A673 (cell line): ENCODE data around the gene PRKACB. TPM values are rescaled to one million over a fixed set of nuclear protein-coding genes. Genes with fewer than 3 reads are reported as not detected.

Experiments used
- BruUV-seq: library from RNA; stranded (reverse); fragments of 400-500 nt; replicated peaks from 2 replicates; lab custom pipeline; 2021; lab: Mats Ljungman, UMichigan
- CTCF ChIA-PET: fragments of 300-600 bp; sonication (Branson Sonifier 250); formaldehyde crosslinking; loops from one replicate; lab custom pipeline; 2022; ENCODE audit warnings: antibody characterized with exemption; lab: Charles Lee
- POLR2A ChIA-PET: fragments of 300-600 bp; sonication (Branson Sonifier 250); formaldehyde crosslinking; loops from one replicate; lab custom pipeline; 2022; ENCODE audit warnings: antibody characterized with exemption; ENCODE audit not compliant: low non-redundant PET; lab: Charles Lee
- DNase-seq: peaks from one replicate; pipeline ENCODE4 v3.0.0-alpha.2; 2015; ENCODE audit warnings: low spot score
- H3K27ac ChIP-seq: fragments of 200-600 bp; sonication (generic); 2 replicates; pipeline ENCODE4 v1.5.1; 2016; ENCODE audit warnings: mixed run types, low read depth, mild to moderate bottlenecking, mixed read lengths, antibody characterized with exemption, low read length; ENCODE audit not compliant: poor library complexity, severe bottlenecking
- H3K27me3 ChIP-seq: fragments of 200-600 bp; sonication (generic); replicated peaks from 2 replicates; pipeline ENCODE4 v1.6.1; 2017; ENCODE audit warnings: mixed run types, low read depth, mild to moderate bottlenecking, mixed read lengths, antibody characterized with exemption, low read length; ENCODE audit not compliant: insufficient read depth, poor library complexity
- H3K36me3 ChIP-seq: fragments of 200-600 bp; sonication (generic); 2 replicates; pipeline ENCODE4 v1.6.1; 2016; ENCODE audit warnings: mixed run types, mild to moderate bottlenecking, mixed read lengths, antibody characterized with exemption, low read length; ENCODE audit not compliant: insufficient read depth, poor library complexity, severe bottlenecking
- H3K4me1 ChIP-seq: fragments of 200-600 bp; sonication (generic); 2 replicates; pipeline ENCODE4 v1.6.1; 2017; ENCODE audit warnings: mixed run types, mild to moderate bottlenecking, mixed read lengths, antibody characterized with exemption, low read length; ENCODE audit not compliant: insufficient read depth, poor library complexity, severe bottlenecking
- H3K4me3 ChIP-seq: fragments of 200-600 bp; sonication (generic); 2 replicates; pipeline ENCODE4 v1.5.1; 2016; ENCODE audit warnings: low read depth, mixed run types, mild to moderate bottlenecking, mixed read lengths, low read length; ENCODE audit not compliant: poor library complexity, severe bottlenecking
- H3K9me3 ChIP-seq: fragments of 200-600 bp; sonication (generic); 2 replicates; pipeline ENCODE4 v1.6.1; 2016; ENCODE audit warnings: mixed run types, low read depth, mild to moderate bottlenecking, mixed read lengths, antibody characterized with exemption, low read length; ENCODE audit not compliant: poor library complexity, severe bottlenecking
- EZH2 ChIP-seq: fragments of 200-600 bp; sonication (generic); IDR thresholded peaks from 2 replicates; pipeline ENCODE4 v1.6.1; 2017; ENCODE audit warnings: borderline replicate concordance, low read depth, mild to moderate bottlenecking, mixed read lengths, antibody characterized with exemption, low read length; ENCODE audit not compliant: poor library complexity, severe bottlenecking
- intact Hi-C: fragments of 100-400 bp; cut with micrococcal nuclease; formaldehyde crosslinking; loops from one replicate; pipeline ENCODE4 v1.10.0; 2022; ENCODE audit not compliant: unreplicated experiment
- total RNA-seq: library from RNA; stranded (reverse); gene quantifications from 2 replicates; pipeline ENCODE4 v1.2.3, GENCODE V29; 2021
- TF ChIP-seq, protein P1 (sequence below): fragments of 300-800, 200-600 bp; sonication (generic); conservative IDR thresholded peaks from 2 replicates; pipeline ENCODE4 v1.5.1; 2017; ENCODE audit warnings: low read depth, mild to moderate bottlenecking, antibody characterized with exemption, low read length, moderate library complexity, mixed read lengths

The PRKACB gene
- total RNA-seq, 1 experiment from 2014 or later: 39.6 TPM

DNA sequence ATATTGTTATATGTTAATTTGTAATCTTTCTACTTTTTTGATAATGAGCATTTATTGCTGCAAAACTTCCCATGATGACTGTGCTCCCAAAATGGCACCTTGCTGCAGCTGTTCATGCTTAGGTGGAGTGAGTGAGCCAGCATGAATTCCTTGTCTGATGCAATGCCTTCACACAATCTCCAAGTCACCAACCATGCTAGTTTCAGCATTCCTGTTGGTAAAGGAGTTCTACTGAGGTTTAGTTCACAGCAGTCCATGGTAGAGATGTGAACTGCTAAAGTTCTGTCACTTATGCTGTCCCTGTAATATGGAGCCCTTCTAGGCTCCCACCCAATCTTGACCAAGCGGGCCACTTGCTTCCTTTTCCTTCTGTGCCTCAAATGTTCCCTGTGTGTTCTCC is 26.2 kb upstream of the PRKACB start:
- CTCF ChIA-PET: no interaction called here
- BruUV-seq: no TSS peak
- DNase-seq: peak; percentile 9
- Histone ChIP-seq H3K36me3 (no peaks in the 10 kb centered on the region), H3K27ac (no peak overlapping the region), H3K4me3 (no peak overlapping the region), H3K27me3 (no peaks in the 10 kb centered on the region), H3K9me3 (no peaks in the 10 kb centered on the region), H3K4me1 (no peaks in the 10 kb centered on the region)
- POLR2A ChIA-PET: no interaction called here
- intact Hi-C loops: no loop called here
- TF ChIP-seq, protein P1, sequence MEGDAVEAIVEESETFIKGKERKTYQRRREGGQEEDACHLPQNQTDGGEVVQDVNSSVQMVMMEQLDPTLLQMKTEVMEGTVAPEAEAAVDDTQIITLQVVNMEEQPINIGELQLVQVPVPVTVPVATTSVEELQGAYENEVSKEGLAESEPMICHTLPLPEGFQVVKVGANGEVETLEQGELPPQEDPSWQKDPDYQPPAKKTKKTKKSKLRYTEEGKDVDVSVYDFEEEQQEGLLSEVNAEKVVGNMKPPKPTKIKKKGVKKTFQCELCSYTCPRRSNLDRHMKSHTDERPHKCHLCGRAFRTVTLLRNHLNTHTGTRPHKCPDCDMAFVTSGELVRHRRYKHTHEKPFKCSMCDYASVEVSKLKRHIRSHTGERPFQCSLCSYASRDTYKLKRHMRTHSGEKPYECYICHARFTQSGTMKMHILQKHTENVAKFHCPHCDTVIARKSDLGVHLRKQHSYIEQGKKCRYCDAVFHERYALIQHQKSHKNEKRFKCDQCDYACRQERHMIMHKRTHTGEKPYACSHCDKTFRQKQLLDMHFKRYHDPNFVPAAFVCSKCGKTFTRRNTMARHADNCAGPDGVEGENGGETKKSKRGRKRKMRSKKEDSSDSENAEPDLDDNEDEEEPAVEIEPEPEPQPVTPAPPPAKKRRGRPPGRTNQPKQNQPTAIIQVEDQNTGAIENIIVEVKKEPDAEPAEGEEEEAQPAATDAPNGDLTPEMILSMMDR: no peak
- no peak for TF ChIP-seq EZH2

DNA sequence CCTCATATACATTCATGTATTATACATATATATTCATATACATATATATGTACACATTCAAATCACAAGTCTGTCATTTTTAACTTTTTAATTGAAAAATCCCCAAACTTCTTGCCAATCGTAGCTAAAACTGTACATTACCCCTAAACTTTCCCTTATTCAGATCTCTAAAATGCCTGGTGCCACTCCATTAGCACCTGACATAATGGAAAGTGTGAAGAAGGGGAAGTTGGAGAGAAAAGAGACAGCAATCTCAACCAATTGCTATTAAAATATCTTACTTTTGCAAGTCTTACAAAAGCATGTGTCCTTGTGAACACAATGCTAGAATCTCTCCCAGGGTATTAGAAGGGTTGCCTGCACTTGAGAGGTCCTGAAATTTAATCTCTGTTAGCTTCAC is 22.7 kb upstream of the PRKACB start:
- no peaks in the 10 kb centered on the region for H3K27me3 ChIP-seq

GRCh38 chr1:84122780-84123382 is 21.2 kb upstream of the PRKACB start:
- no peaks in the 10 kb centered on the region for H3K36me3 ChIP-seq
- no peak overlapping the region for H3K27ac ChIP-seq
- BruUV-seq: no TSS peak
- DNase-seq: peak; percentile 68
- CTCF ChIA-PET: interaction anchor here (0.8 kb wide), 1 partner anchor 190 kb away, joined by 8 read pairs; no protein-coding TSS in a partner anchor
- H3K27me3 ChIP-seq: no peaks in the 10 kb centered on the region
- TF ChIP-seq EZH2: no peak
- TF ChIP-seq, protein P1: peak; percentile 78
- no peak overlapping the region for H3K4me3 ChIP-seq
- H3K9me3 ChIP-seq: no peaks in the 10 kb centered on the region
- H3K4me1 ChIP-seq: no peaks in the 10 kb centered on the region
- POLR2A ChIA-PET: no interaction called here
- intact Hi-C loops: loop anchor here (1.0 to 5.0 kb wide), 2 partner anchors 192 to 216 kb away; no protein-coding TSS in a partner anchor

More for the DNA sequence above, 22.7 kb upstream of the PRKACB start:
- no peak overlapping the region for H3K27ac ChIP-seq
- H3K36me3 ChIP-seq: no peaks in the 10 kb centered on the region
- no peak overlapping the region for H3K4me3 ChIP-seq
- no peak for DNase-seq
- POLR2A ChIA-PET: no interaction called here
- TF ChIP-seq, protein P1: no peak
- no peak for TF ChIP-seq EZH2
- no peaks in the 10 kb centered on the region for H3K9me3 ChIP-seq
- CTCF ChIA-PET: no interaction called here
- no TSS peak for BruUV-seq
- intact Hi-C loops: loop anchor here (5.0 kb wide), 1 partner anchor 214 kb away; no protein-coding TSS in a partner anchor
- H3K4me1 ChIP-seq: no peaks in the 10 kb centered on the region
